Cerebellar cortex (tissue), 1 donor: ENCODE data around the gene ZNF784.

Experiments
- DNase-seq: peaks from one replicate; pipeline ENCODE4 v3.0.0-alpha.2; 2015; ENCODE audit warnings: low spot score

Gene ZNF784

DNA sequence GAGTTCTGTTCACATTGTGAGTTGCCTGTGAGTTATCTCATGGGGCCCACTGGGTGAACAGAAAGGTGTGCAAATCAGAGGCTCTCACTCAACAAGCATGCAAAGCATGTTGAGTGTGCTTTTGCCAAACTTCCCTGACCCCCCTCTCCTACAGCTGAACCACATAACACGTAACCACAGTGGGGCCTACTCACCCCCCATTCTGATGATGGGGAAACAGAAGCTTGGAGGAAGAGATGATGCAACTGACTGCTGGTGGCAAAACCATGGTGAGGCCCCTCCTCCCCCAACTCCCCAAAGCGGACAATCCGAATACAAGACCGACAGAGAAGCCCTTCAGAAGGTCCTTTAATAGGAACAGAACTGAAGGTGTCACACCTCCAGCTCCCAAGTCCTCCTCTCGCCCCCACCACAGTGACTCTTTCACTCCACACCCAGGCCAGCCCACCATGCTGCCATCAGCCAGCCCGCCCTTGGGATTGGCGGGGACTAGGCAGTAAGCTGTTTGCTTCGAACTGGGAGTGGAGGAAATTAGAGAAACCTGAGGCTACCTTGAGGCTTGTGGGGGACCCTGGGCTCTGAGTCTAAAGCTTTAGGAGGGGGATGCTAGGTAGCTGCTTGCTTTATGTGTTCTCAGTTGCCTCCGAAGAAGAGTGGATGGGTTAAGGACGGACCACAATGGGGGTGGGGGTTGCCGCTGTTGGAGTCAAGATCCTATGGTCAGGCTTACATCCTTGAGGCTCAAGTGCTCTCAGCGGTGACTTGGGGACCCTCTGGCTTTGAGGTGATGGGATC is 3.8 kb downstream of the ZNF784 start:
- DNase-seq: no peak

DNA sequence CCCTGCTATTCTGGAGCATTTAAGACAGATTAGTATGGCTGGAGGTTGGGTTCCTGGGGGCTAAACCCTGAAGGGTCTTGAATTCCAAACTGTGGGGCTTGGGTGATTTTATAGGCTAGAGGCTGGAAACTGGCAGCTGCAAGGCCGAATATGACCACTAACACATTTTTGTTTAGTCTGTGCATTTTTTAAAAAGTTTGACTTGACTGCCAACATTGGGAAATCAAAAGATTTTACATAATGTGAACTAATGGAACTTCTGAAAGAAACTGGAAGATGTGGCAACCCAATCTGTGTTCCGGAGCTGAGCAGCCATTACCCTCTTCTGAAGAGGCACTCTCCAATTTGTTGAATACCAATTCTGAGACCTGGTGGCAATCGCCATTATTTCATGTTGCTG is 5.1 kb downstream of the ZNF784 start:
- DNase-seq: no peak

DNA sequence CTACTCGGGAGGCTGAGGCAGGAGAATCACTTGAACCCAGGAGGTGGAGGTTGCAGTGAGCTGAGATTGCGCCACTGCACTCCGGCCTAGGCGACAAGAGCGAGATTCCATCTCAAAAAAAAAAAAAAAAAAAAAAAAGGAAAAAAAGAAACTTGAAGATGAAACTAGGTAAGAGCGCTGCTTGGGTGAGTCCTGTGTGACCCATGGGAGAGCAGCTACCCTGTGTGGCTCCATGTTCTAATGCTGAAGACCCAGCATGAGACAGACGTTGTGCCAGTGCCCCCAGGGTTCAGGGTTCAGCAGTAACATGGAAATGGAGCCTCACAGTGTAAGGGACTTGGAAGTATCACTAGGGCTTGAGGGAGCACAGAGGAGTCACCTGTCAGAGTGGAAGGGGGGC is 5.9 kb downstream of the ZNF784 start:
- DNase-seq: no peak

DNA sequence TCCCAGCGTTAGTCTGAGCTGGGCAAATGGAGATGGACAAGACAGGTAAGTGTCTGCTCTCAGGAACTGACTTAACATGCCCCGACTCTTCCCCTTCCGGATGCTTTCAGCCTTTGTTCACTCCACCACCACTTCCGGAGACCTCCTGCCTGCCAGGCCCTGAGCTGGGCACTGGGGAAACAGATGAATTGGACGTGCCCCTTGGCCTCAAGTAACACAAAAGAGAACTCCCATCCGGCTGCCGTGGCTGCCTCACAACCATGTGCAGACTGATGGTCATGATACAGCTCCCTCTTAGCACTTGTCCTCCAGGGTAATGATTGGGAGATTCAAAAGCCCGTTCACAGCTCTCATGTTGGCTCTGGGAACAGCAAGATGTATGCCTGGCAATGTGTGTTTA is 6.9 kb downstream of the ZNF784 start:
- DNase-seq: no peak

DNA sequence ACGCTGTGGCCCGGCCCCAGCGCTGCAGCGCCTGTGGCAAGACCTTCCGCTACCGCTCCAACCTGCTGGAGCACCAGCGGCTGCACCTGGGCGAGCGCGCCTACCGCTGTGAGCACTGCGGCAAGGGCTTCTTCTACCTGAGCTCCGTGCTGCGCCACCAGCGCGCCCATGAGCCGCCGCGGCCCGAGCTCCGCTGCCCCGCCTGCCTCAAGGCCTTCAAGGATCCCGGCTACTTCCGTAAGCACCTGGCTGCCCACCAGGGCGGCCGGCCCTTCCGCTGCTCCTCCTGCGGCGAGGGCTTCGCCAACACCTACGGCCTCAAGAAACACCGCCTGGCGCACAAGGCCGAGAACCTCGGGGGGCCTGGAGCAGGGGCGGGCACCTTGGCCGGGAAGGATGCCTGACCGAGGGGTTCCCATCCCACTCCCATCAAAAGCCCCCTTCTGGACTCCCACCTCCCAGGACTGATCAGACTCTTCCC is 7.9 kb downstream of the ZNF784 start:
- DNase-seq: no peak

DNA sequence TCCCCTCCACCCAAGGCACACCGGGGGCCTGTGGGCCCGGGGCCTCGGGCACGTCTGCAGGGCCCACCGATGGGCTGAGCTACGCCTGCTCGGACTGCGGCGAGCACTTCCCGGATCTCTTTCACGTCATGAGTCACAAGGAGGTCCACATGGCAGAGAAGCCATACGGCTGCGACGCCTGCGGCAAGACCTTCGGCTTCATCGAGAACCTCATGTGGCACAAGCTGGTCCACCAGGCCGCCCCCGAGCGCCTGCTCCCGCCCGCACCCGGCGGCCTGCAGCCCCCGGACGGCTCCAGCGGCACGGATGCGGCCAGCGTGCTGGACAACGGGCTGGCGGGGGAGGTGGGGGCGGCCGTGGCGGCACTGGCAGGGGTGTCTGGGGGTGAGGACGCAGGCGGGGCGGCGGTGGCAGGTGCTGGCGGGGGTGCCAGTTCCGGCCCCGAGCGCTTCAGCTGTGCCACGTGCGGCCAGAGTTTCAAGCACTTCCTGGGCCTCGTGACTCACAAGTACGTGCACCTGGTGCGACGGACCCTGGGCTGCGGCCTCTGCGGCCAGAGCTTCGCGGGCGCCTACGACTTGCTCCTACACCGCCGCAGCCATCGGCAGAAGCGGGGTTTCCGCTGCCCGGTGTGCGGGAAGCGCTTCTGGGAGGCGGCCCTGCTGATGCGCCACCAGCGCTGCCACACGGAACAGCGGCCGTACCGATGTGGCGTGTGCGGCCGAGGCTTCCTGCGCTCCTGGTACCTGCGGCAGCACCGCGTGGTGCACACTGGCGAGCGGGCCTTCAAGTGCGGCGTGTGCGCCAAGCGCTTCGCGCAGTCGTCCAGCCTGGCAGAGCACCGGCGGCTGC is 8.6 kb downstream of the ZNF784 start:
- no peak for DNase-seq

DNA sequence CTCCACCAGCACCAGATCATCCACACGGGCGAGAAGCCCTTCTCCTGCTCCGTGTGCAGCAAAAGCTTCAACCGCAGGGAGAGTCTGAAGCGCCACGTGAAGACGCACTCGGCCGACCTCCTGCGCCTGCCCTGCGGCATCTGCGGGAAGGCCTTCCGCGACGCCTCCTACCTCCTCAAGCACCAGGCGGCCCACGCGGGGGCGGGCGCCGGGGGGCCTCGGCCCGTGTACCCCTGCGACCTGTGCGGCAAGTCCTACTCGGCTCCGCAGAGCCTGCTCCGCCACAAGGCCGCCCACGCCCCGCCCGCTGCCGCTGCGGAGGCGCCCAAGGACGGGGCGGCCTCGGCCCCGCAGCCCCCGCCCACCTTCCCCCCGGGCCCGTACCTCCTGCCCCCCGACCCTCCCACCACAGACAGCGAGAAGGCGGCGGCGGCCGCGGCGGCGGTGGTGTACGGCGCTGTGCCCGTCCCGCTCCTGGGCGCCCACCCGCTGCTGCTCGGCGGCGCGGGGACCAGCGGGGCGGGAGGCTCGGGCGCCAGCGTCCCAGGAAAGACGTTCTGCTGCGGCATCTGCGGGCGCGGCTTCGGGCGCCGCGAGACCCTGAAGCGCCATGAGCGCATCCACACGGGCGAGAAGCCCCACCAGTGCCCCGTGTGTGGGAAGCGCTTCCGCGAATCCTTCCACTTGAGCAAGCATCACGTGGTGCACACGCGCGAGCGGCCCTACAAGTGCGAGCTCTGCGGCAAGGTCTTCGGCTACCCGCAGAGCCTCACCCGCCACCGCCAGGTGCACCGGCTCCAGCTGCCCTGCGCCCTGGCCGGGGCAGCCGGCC is 9.4 kb downstream of the ZNF784 start:
- DNase-seq: no peak

DNA sequence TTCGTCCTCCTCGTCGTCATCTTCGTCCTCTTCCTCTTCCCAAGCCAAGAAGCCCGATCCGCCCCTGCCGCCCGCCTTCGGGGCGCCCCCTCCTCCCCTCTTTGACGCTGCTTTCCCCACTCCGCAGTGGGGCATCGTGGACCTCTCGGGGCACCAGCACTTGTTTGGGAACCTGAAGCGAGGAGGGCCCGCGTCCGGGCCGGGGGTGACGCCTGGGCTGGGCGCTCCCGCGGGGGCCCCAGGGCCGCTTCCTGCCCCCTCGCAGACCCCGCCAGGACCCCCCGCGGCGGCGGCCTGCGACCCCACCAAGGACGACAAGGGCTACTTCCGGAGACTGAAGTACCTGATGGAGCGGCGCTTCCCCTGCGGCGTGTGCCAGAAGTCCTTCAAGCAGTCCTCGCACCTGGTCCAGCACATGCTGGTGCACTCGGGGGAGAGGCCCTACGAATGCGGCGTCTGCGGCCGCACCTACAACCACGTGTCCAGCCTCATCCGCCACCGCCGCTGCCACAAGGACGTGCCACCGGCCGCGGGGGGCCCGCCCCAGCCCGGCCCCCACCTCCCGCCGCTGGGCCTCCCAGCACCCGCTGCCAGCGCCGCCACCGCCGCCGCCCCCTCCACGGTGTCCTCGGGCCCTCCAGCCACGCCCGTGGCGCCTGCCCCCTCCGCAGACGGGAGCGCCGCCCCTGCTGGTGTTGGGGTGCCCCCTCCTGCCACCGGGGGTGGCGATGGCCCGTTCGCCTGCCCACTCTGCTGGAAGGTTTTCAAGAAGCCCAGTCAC is 10.2 kb downstream of the ZNF784 start:
- no peak for DNase-seq

DNA sequence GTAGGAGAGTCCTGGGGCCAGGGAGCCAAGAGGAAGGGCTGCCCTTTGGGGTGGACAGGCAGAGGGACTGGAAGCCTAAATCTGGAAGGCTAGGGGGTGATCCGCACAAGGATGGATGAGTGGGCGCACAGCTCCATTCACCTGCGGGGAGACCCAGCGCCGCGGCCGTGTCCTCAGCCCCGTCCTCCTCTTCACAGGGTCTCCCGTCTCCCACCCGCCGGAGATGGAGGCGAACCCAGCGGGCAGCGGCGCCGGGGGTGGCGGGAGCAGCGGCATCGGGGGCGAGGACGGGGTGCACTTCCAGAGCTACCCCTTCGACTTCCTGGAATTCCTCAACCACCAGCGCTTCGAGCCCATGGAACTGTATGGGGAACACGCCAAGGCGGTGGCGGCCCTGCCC is 11.0 kb downstream of the ZNF784 start:
- no peak for DNase-seq

DNA sequence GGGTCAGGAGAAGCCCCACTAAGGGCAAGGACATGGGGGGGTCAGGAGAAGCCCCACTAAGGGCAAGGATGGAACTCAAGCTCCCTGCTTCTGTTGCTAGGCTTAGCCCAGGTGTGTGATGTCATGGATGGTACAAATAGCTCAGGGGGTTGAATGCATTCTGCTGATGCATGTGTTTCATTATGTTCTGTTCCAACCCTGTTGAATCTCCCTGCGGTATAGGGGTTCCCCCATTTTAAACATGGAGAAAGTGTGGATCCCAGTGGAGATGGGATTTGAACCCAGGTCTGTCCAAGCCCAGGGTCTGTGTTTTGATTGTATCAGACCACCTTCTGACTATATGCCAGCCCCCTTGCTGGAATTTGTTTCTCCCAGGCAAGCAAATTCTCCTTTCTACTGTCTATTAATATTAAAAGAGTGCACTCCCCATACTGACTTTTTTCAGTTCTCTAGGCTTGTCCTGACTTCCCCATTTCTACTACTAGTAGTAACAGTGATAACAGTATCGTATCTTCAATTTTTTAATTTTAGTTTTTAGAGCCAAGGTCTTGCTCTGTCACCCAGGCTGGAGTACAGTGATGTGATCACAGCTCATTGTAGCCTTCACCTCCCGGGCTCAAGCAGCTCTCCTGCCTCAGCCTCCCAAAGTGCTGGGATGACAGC is 12.3 kb downstream of the ZNF784 start:
- DNase-seq: no peak

DNA sequence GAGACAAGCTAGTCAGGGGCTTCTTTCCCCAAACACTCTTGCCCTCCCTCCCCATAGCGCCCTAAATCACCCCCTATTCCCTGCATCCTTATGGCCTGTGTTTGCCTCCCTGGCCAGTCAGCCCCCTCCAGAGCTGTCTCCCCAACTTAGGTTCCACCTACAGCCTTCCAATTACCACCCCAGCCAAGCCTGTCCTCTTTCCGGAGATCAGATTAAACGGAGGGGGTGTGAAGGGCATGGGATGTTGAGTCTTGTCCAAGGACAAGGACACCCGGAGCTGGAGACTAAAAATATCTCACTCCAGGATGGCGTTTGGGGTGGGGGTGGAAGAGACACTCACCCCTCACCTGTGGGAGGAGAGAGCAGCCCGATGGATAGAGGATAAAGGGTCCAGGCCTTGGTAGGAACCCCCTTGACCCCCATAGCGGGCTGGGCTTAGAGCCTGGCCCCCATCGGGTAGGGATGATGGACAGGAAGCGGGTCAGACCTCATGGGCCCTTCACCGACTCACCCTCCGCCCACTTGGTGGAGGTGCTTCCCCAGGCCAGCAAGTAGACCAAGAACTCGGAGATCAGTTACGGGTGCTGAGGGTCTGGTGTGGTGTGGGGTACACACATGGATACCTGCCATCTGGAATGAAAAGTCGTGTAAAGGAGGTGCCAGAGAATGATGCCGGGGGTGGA is 12.9 kb downstream of the ZNF784 start:
- DNase-seq: no peak

DNA sequence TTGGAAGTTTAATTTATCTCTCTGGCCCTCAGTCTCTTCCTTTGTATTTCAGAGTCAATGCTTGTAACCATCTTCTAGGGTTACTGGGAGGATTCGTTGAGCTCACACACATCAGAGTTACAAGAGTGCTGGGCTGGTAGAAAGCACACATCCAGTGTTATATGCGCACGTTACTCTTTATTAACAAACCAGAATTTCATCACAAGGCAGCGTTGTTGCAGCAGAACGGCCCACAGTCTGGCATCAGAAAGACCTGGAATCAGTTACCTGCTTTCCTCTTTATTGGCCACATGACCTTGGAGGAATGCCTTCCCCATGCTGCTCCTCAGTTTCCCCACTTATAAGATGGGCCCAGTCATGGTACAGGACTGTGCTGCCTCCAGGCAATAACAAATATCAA is 15.0 kb downstream of the ZNF784 start:
- no peak for DNase-seq

DNA sequence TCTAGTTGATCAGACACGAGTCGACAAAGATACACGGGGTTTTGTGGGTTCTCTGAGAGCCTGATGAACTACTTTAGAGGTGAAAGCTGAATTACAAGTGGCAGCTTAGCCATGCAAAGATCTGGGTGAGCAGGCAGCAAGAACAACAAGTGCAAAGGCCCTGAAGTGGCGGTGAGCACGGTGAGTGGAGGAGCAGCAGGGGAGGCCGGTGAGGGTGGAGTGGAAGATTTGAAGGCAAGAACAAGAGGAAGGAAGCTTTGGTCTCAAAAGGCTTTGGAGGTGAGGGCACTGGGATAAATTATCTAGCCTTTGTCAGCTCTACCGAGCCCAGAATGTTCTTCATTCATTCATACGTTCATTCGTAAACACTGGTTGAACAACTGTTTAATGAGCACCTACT is 17.5 kb downstream of the ZNF784 start:
- no peak for DNase-seq

DNA sequence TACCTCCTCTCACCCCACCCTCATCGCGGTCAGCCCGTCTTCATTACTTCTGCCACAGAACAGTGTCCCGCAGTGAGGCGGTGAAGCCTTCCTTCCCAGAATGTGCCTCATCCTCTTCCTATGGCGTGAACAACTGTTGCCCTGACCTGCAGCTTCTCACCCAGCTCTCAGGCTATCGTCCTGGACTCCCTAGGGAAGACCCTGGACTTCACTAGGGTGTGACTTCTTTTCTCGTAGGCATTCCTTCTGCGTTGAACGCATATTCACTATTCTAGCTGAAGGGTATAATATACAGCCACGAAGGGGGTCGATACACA is 17.9 kb downstream of the ZNF784 start:
- no peak for DNase-seq

DNA sequence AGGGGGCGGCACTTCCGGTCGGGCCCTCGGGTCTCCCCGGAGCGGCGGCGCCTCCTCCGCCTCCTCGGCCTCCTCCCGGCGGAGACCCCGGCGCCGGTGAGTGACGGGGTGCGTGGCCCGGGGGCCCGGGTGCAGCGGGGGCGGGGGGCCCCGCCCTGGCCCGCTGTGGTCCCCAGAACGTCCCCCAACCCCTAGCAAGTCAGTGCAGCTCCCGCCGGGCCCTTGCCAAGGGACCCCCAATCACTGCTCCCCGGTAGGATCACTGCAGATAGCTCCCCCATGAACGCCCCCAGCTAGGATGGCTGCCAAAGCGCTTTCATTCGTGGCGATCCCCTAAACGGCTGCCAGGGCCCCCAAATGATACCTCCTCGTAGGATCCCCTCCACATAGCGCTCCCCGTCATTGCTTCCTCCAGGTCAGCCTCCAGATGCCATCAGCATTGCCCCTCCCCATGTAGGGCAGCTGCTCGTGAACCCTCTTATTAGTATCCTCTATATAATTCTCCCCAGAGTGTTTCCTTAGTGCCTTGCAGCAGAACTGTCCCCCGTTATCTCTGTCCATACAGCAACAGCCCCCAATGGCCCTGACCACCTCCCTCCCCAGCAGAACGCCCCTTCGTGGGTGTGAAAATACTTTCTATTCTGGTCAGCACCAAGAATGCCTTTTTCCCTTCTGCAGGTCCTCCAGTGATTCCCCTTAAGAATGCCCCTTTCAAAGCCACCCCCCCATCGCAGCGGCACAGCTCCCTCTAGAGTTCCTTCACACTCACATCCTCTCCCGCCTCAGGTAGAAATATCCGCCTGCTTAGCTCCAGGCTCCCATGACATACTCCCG is 18.5 kb downstream of the ZNF784 start, which contains the start of gene ZNF865:
Gene ZNF865 (plus strand): TSS at position 11 of the 834 bp plus-strand sequence. CDS start 7,972 bp downstream, outside the sequence.
- DNase-seq: peak; percentile 95

DNA sequence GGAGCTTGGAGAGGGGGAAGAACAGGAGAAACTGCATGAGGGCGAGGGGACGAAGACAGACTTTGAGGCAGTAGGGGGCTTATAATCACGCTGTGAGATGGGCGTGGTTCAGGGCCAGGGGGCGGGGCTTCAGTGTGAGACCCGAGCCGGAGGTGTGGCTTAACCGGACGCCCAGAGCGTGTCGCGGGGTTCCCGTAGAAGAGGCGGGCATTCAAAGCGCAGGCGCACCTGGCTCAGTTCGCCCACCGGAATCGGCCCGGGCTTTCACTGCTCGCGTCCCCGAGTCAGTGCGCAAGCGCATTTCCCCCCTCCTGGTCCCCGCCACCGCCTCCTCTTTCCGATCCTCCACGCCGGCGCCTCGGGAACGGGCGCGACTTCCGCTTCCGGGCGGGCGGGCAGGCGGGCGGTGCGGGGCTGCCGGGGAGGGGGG is 19.1 kb downstream of the ZNF784 start:
- peak; percentile 97 for DNase-seq

DNA sequence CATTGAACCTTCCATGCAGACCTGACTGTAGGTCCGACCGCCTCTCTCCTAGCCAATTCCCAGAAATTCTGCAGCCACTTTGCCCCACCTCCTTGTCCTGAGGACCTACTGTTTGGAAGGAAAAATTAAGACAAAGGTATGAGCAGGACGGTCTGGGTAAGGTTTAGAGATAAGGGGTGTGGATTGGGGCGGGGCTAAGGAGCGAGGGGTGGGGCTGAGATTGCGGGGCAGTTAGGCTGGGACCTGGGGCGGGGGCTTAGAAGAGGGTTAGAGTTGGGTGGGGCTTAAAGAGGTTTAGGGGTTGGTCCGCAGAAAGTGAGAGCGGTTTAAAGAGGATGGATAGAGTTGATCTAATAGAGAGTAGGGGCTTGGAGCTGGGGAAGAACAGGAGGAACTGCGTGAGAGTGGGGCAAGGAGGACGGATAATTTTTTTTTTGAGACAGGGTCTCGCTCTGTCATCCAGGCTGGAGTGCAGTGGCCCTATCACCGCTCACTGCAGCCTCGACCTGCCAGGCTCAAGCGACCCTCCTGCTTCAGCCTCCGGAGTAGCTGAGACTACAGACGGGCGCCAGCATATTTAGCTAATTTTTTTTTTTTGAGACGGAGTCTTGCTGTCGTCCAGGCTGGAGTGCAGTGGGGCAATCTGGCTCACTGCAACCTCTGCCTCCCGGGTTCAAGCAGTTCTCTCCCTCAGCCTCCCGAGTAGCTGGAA is 20.6 kb downstream of the ZNF784 start:
- DNase-seq: no peak

DNA sequence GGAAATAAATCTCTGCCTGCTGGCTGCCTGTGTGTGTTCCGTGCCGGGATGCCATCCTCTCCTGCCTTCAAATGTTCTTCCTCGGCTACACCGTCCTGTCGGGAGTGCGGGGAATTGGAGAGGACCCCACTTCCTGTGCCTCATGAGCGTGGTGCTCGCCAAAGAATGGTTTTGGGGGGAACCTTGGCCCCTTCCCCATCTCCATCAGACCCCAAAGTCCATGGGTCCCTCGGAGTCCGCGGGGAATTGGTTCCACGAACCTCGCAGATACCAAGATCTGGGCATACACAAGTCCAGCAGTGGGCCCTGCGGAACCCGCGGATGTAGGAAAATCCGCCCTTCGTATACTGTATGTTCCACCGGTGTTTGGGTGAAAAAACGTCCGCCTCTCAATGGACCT is 21.3 kb downstream of the ZNF784 start:
- DNase-seq: no peak
